Endothelial cell of umbilical vein (primary cell): ENCODE results near the gene PPP2R2D. TPM values are rescaled to one million over a fixed set of nuclear protein-coding genes. Genes with fewer than 3 reads are reported as not detected.

ENCODE experiments used
- BruUV-seq: library from RNA; stranded (reverse); fragments of 400-500 nt; replicated peaks from 2 replicates; lab custom pipeline; 2021; lab: Mats Ljungman, UMichigan
- CTCF ChIA-PET: fragments of 300-600, 350-600 bp; sonication (Branson Sonifier 250); formaldehyde crosslinking; loops from one replicate; lab custom pipeline; 2021; ENCODE audit warnings: antibody characterized with exemption, inconsistent platforms; lab: Charles Lee
- POLR2A ChIA-PET: fragments of 300-600, 350-600 bp; sonication (Branson Sonifier 250); formaldehyde crosslinking; loops from one replicate; lab custom pipeline; 2021; ENCODE audit warnings: antibody characterized with exemption, inconsistent platforms; lab: Charles Lee
- DNase-seq: peaks from one replicate; pipeline ENCODE4 v3.0.0-alpha.2; 2011; ENCODE audit warnings: low read depth, low spot score
- FAIRE-seq: peaks from 2 replicates; lab custom pipeline; 2011; peaks lifted over from hg19 to GRCh38; lab: Jason Lieb, UNC
- H2AFZ ChIP-seq: 2 replicates; pipeline ENCODE4 v1.6.0; 2012; ENCODE audit warnings: low read depth, low read length, control low read depth, inconsistent platforms
- H3K27ac ChIP-seq: 2 replicates; pipeline ENCODE4 v1.5.1; 2011; ENCODE audit warnings: low read depth, mild to moderate bottlenecking, control low read depth, low read length, moderate library complexity; ENCODE audit not compliant: insufficient read depth
- H3K27me3 ChIP-seq, 2 experiments: 2 replicates each; pipeline versions ENCODE4 v1.6.0 to v1.6.1; 2011; ENCODE audit warnings: low read length in 2 of 2, mixed read lengths in 1 of 2; ENCODE audit not compliant: control insufficient read depth in 2 of 2, insufficient read depth in 2 of 2
- H3K36me3 ChIP-seq, 2 experiments: 2 replicates in 1 of 2; 3 replicates in 1 of 2; pipeline ENCODE4 v1.5.1; 2011; ENCODE audit warnings: low read length in 2 of 2, mild to moderate bottlenecking in 1 of 2, moderate library complexity in 1 of 2; ENCODE audit not compliant: control insufficient read depth in 2 of 2, insufficient read depth in 2 of 2; ENCODE audit errors: extremely low read depth in 1 of 2
- H3K4me1 ChIP-seq: 3 replicates; pipeline ENCODE4 v1.5.1; 2011; ENCODE audit warnings: mild to moderate bottlenecking, low read length; ENCODE audit not compliant: control insufficient read depth, insufficient read depth; ENCODE audit errors: extremely low read depth
- H3K4me2 ChIP-seq: 2 replicates; pipeline ENCODE4 v1.6.1; 2011; ENCODE audit warnings: low read length, control low read depth, mixed read lengths; ENCODE audit not compliant: insufficient read depth
- H3K4me3 ChIP-seq, 3 experiments: fragments of 200-600 bp in 1 of 3; sonication (generic), shearing (Covaris generic) in 1 of 3; replicated peaks in 1 of 3; 2 replicates each; pipeline ENCODE4 v1.5.1; 2011 to 2016; ENCODE audit warnings: control low read depth in 3 of 3, low read length in 3 of 3, mild to moderate bottlenecking in 2 of 3, inconsistent platforms in 1 of 3, low read depth in 1 of 3, moderate library complexity in 1 of 3; ENCODE audit not compliant: insufficient read depth in 1 of 3
- H3K79me2 ChIP-seq: 2 replicates; pipeline ENCODE4 v1.6.0; 2012; ENCODE audit warnings: low read length, inconsistent platforms; ENCODE audit not compliant: control insufficient read depth, insufficient read depth
- H3K9ac ChIP-seq: replicated peaks from 2 replicates; pipeline ENCODE3; 2011; ENCODE audit warnings: low read length, control low read depth; ENCODE audit not compliant: insufficient read depth; ENCODE audit errors: extremely low read depth
- H3K9me1 ChIP-seq: replicated peaks from 3 replicates; pipeline ENCODE4 v1.6.0; 2011; ENCODE audit warnings: mild to moderate bottlenecking, low read length; ENCODE audit not compliant: control insufficient read depth, insufficient read depth; ENCODE audit errors: extremely low read depth
- H3K9me3 ChIP-seq: replicated peaks from 2 replicates; pipeline ENCODE4 v1.5.1; 2012; ENCODE audit warnings: low read length, inconsistent platforms; ENCODE audit not compliant: control insufficient read depth, insufficient read depth
- H4K20me1 ChIP-seq: replicated peaks from 2 replicates; pipeline ENCODE3; 2011; ENCODE audit warnings: mild to moderate bottlenecking, low read length; ENCODE audit not compliant: control insufficient read depth, insufficient read depth; ENCODE audit errors: extremely low read depth
- EZH2 ChIP-seq: IDR thresholded peaks from 2 replicates; pipeline ENCODE4 v1.6.1; 2012; ENCODE audit warnings: borderline replicate concordance, low read depth, mild to moderate bottlenecking, moderate library complexity, low read length, inconsistent platforms; ENCODE audit not compliant: severe bottlenecking
- FOS ChIP-seq: IDR thresholded peaks from 2 replicates; pipeline ENCODE4 v1.6.1; 2011; ENCODE audit warnings: mild to moderate bottlenecking, low read length, moderate library complexity, borderline replicate concordance; ENCODE audit not compliant: insufficient read depth
- GATA2 ChIP-seq: IDR thresholded peaks from 2 replicates; pipeline ENCODE4 v1.7.0; 2011; ENCODE audit warnings: low read depth, mild to moderate bottlenecking, moderate library complexity, mixed read lengths, low read length; ENCODE audit not compliant: insufficient read length, insufficient read depth
- JUN ChIP-seq: IDR thresholded peaks from 2 replicates; pipeline ENCODE4 v1.6.1; 2011; ENCODE audit warnings: borderline replicate concordance, low read depth; ENCODE audit not compliant: insufficient read length, insufficient read depth
- MYC ChIP-seq: IDR thresholded peaks from one replicate; pipeline ENCODE4 v1.6.1; 2011; ENCODE audit warnings: mild to moderate bottlenecking, low read depth, low read length
- POLR2A ChIP-seq: IDR thresholded peaks from 2 replicates; pipeline ENCODE4 v1.6.1; 2012; ENCODE audit warnings: low read depth, mild to moderate bottlenecking, control low read depth, low read length
- POLR2AphosphoS5 ChIP-seq: IDR thresholded peaks from 2 replicates; pipeline ENCODE4 v1.6.1; 2012; ENCODE audit warnings: low read depth, mild to moderate bottlenecking, control low read depth, low read length, moderate library complexity; ENCODE audit not compliant: insufficient read depth
- dilution Hi-C: fragments of 300-500 bp; cut with MboI; formaldehyde crosslinking; loops from one replicate; pipeline ENCODE4 v1.15.0; 2019; ENCODE audit warnings: low sequenced_read_pairs; ENCODE audit not compliant: extremely low pct_ligation_motif_present
- intact Hi-C: fragments of 100-400 bp; cut with micrococcal nuclease; formaldehyde crosslinking; loops from one replicate; pipeline ENCODE4 v1.10.0; 2022
- polyA plus RNA-seq, 4 experiments: library from polyadenylated mRNA; depleted of rRNA in 3 of 4; stranded (reverse) in 3 of 4; unstranded in 1 of 4; fragments of >200 nt; gene quantifications; 2 replicates each; pipeline versions ENCODE4 v1.2.1 to v1.2.3, GENCODE V29; 2011 to 2012; ENCODE audit warnings: missing spikeins in 1 of 4
- total RNA-seq: library from RNA; stranded (reverse); gene quantifications from 2 replicates; pipeline ENCODE4 v1.2.3, GENCODE V29; 2021
- TF ChIP-seq, protein P1 (sequence below), 2 donors: IDR thresholded peaks; 1 replicate in 1 of 2; 2 replicates in 1 of 2; pipeline ENCODE4 v1.5.1; 2011; ENCODE audit warnings: low read length in 2 of 2, mild to moderate bottlenecking in 2 of 2, moderate library complexity in 2 of 2, control low read depth in 1 of 2, inconsistent platforms in 1 of 2, low read depth in 1 of 2; ENCODE audit not compliant: insufficient read depth in 1 of 2; ENCODE audit errors: extremely low read depth in 1 of 2
- TF ChIP-seq, protein P2 (sequence below): IDR thresholded peaks from 2 replicates; pipeline ENCODE4 v1.6.1; 2011; ENCODE audit not compliant: insufficient read depth, insufficient read length

The PPP2R2D gene
- total and polyA plus RNA-seq, 2 donors (not counting 3 experiments of a cell fraction or from before 2014, with no cell fraction given), result 29.9 to 36.3 TPM

DNA sequence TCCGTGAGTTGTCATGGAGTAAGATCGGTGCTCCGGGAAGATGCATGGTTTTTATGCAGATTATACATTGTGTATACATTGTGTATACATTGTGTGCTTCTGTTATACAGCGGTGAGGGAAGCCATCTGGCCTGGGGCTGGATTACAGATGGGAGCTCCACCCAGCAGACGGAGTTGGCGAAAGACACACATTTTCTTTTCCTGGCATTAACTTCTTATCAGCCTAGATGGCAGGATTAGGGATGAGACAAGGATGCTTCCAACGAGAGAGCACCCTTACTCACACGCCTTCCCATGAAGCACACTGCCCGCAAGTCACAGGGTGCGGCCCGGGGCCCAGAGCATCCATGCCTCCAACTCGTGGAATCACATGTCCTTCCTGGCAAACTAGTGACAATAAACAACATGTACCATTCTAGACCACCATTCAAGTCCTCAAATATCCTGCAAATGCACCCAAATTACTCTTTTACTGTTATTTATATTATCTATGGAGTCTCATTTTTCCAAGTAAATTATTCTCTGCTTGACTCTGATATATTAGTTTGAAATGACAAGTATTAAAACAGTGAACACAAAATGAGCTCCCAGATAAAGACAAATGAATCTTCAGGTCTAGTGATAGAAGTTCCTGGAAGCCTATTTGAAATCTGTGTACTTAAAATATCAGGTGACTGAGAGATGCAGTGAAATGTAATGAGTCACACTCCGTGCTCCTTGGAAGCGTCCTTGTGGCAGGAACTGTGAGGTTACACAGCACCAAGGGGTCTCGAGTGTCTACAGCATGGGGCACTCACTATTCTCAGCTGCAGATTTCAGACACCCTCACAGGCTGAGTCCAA lies 29.8 kb upstream of the PPP2R2D start:
- dilution Hi-C loops, result no loop called here
- Histone ChIP-seq H3K9me1 (no peaks in the 10 kb centered on the region), H3K27ac (no peak overlapping the region), H3K9me3 (no peaks in the 10 kb centered on the region), H4K20me1 (no peaks in the 10 kb centered on the region), H3K4me2 (no peak overlapping the region), H3K4me1 (no peaks in the 10 kb centered on the region), H3K27me3 (no peaks in the 10 kb centered on the region), H3K36me3 (no peaks in the 10 kb centered on the region), H2AFZ (no peak overlapping the region), H3K4me3 (no peak overlapping the region), H3K79me2 (no peaks in the 10 kb centered on the region), H3K9ac (no peak overlapping the region)
- intact Hi-C loops, result loop anchor here (10.0 kb wide), 1 partner anchor 416 kb away; no protein-coding TSS in a partner anchor
- ChIA-PET POLR2A (no interaction called here), CTCF (interaction anchor here (1.0 to 1.4 kb wide), 2 partner anchors 151 to 152 kb away, joined by 3 to 5 read pairs; no protein-coding TSS in a partner anchor)
- TF ChIP-seq MYC (no peak), POLR2A (no peak), FOS (no peak), POLR2AphosphoS5 (no peak), GATA2 (no peak), JUN (no peak), EZH2 (no peak)
- TF ChIP-seq, protein P1, sequence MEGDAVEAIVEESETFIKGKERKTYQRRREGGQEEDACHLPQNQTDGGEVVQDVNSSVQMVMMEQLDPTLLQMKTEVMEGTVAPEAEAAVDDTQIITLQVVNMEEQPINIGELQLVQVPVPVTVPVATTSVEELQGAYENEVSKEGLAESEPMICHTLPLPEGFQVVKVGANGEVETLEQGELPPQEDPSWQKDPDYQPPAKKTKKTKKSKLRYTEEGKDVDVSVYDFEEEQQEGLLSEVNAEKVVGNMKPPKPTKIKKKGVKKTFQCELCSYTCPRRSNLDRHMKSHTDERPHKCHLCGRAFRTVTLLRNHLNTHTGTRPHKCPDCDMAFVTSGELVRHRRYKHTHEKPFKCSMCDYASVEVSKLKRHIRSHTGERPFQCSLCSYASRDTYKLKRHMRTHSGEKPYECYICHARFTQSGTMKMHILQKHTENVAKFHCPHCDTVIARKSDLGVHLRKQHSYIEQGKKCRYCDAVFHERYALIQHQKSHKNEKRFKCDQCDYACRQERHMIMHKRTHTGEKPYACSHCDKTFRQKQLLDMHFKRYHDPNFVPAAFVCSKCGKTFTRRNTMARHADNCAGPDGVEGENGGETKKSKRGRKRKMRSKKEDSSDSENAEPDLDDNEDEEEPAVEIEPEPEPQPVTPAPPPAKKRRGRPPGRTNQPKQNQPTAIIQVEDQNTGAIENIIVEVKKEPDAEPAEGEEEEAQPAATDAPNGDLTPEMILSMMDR (IDR thresholded peaks at IDR 0.05; ENCODE audit: extremely low read depth in 1 of 2, insufficient read depth in 1 of 2, low read depth in 1 of 2, low read length in 2 of 2), result no peak
- TF ChIP-seq, protein P2, sequence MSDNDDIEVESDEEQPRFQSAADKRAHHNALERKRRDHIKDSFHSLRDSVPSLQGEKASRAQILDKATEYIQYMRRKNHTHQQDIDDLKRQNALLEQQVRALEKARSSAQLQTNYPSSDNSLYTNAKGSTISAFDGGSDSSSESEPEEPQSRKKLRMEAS, result no peak
- no TSS peak for BruUV-seq
- DNase-seq (no peak), FAIRE-seq (no peak)
